CD4-positive, alpha-beta T cell treated with Interleukin-1 beta for 1 hour (primary cell): ENCODE measurements around the gene CLDN14.

Source experiments
- DNase-seq, 2 donors: peaks; one replicate each; pipeline ENCODE4 v3.0.0-alpha.2; 2020 to 2022

The CLDN14 gene, protein sequence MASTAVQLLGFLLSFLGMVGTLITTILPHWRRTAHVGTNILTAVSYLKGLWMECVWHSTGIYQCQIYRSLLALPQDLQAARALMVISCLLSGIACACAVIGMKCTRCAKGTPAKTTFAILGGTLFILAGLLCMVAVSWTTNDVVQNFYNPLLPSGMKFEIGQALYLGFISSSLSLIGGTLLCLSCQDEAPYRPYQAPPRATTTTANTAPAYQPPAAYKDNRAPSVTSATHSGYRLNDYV

DNA sequence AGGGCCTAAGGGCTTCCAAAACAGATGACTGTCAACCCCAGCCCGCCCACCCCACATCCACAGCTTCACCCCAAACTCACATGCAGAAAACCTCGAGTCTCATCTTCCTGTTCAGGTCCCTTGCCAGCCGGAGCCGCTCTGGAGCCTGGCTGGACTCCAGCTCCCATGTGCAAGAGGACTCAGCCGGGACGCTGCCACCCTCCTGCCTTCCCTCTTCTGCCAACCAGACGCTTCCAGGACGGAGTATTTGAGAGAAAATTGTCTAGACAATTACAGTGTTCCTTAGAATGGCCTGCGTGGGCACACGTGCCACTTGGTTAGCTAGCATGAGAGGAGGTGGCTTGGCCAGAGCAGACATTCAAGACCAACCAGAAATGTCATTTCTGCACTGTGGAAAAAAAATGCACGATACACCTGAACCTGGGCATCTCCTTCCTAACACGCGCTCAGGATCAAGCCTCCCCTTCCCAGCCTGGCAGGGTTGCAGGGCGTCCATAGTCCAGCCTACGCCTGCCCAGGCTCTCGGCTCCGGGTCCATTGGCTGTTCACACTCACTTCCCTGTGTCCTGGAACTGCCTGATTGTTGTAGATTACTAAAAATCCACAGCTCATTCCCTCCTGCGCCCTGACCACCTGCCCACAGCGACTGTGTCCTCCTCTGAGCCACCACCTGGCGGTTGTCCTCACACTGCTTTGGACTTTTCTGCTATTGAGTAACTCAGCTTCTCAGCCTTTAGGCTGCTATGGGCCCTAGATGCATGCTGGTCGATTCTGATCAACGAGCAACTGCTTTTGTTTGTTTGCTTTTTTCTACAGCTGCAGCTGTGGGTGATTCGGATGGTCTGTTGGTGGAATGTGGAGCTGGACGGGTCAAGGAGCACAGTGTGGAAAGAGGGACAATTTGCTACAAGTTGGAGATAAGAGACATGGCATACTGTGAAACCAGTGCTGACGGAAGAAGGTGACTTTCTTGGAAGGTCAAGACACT lies at the start of gene CLDN14:
TSS of gene CLDN14 (minus strand) at position 708 of the 988 bp plus-strand sequence. CDS start 18,427 bp downstream, outside the sequence.
- DNase-seq = no peak

DNA sequence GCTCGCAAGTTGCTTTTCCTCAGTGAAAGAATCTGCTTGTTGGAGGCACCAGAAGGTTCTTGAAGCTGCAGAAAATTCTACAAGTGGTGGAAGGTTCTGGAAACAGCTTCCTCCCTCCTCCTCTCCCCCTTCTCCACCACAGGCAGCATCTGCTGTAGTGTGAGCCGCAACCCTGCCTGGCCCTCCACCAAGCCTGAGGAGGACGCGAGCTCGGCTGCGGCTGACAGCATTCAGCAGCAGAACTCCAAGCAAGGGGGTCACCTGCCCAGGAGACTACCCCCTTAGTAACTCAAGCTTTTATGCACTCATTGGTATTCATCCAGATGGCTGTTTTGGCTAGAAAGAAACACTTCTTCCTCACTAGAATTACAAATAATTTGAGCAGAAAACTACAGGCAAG lies 48.8 kb upstream of the CLDN14 start:
- DNase-seq = no peak

GRCh38 chr21:36527317-36527716 lies 47.4 kb upstream of the CLDN14 start:
- no peak for DNase-seq

- DNase-seq = no peak
Measured at GRCh38 chr21:36526104-36526503, 46.2 kb upstream of the CLDN14 start.

DNA sequence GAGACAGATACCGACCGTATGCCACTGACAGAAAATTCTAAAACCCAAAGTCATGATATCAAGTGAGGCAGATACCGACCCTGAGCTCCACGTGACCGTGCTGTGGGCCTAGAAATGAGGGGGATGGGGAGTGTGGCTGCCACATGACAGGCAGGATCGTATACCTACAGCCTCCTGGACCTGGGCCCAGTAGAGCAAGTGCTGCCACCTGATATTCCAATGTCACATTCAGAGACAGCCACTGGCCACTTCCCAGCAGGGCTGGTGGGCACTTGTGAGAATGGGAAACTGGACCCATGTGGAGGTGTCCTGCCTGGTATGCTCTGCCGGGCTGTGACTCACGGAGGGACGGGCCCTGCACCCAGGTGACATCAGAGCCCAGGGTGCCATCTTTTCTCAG lies 44.6 kb upstream of the CLDN14 start:
- DNase-seq = no peak

DNA sequence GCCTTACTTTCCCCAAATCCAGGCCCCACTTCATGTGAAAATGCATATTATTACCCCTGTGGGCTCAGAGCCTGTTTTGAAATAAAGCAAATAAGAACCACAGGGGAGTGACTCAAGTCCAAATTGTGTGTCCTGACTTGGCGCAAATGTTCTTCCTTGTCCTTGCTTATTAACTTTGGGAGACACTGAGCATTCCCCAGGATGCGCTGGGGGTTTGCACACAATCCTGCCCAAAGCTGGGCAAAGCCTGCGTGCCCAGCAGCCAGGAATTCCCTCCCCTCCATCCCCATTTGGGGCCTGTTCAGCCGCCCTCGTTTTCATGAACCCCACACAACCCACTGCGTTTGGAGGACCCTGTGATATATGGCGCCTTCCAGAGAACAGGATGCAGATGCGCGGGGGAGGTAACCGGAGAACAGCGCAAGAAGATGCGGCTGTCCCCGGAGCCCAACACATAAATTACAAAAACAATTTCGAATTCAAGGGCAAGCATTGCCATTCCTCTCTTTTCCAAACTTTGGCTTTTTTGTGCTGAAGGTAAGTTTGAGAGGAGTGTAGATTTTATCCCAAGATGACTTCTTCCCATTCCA lies 42.4 kb upstream of the CLDN14 start:
- DNase-seq = no peak

DNA sequence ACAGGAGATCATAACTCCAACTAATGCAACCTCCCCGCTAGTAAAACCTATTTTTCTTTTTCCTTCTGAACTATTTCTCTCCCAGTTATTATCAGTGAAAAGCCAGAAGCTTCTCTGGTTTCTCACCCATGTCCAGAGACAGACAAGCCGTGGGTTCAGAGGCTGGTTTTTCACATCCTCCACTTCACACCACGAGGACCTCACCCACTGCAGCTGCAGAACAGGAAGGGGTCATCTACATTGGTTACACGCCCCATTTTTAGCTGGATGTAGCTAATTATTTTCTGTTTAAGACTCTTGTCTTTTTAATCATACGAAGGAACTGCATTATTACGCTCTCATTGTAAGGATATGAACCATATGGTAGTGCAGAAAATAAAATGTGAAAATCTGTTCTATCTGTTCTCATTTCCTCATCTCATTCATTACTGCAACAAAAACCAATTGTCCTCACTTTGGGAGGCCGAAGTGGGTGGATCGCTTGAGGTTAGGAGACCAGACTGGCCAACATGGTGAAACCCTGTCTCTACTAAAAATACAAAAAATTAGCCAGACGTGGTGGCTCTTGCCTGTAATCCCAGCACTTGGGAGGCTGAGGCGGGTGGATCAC lies 39.1 kb upstream of the CLDN14 start:
- no peak for DNase-seq

DNA sequence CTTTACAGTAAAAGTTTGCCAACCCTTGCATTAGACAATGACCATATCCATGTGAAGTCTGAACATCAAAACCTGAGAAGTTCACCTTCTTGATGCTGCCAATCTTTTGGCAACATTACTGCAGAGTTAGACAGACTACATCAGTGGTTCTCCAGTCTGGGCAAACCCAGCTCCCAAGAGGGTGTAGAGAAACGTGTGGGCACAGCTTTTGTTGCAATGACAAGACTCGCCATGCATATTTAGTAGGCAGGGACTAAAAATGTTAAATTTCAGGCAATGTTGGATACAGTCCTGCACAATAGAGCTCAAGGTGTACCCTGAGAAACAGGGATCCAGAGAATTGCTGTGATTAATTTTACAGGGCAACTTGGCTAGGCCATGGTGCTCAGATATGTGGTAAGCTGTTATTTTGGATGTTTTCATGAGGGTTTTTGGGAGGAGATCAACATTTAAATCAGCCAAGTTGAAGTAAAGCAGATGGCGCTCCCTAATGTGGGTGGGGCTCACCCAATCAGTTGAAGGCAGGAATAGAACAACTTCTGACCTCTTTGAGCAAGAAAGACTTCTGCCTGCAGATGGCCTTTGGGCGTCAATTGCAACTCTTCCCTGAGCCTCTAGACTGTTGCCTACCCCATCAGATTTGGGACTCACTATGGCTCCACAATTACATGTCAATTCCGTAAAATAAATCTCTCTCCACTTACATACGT lies 37.6 kb upstream of the CLDN14 start:
- DNase-seq = no peak

GRCh38 chr21:36516281-36516680 lies 36.4 kb upstream of the CLDN14 start:
- no peak for DNase-seq

DNA sequence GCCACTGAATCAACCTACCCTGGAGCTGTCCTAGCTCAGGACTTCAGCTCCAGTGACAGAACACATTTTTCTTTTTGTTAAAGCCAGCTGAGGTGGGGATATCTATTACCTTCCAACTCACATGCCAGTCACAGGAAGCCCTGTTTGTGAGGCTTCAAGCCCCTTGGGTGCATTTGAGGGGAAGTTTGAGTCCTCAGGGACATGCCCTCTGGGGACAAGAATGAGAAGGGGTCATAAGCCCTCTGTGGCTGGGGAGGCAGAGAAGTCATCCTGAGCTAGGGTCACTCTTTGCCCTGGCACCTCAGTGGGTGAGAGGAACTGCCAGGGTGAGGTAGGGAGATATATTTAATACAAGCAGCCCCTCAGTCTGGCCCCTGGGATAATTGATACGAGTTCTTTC lies 33.5 kb upstream of the CLDN14 start:
- peak in 1 of 2 donors; percentile 2 for DNase-seq

DNA sequence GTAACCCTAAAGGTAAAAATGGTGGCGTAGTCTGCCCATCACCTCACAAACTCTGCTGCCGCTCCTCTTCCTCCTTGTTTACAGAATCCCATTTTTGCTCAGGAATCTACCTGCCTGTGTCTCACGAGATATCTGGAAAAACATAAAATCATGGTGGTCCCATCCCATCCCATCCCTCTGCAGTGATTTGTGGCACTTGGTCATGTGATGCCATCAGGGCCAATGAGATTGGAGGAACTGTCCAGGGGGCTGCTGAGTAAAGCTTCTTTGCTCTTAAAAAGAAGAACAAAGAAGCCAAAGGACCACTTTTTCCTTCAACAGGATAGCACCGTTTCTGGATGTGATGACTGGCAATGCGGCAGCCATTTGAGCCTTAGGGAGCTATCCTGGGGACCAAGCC lies 33.0 kb upstream of the CLDN14 start:
- no peak for DNase-seq

DNA sequence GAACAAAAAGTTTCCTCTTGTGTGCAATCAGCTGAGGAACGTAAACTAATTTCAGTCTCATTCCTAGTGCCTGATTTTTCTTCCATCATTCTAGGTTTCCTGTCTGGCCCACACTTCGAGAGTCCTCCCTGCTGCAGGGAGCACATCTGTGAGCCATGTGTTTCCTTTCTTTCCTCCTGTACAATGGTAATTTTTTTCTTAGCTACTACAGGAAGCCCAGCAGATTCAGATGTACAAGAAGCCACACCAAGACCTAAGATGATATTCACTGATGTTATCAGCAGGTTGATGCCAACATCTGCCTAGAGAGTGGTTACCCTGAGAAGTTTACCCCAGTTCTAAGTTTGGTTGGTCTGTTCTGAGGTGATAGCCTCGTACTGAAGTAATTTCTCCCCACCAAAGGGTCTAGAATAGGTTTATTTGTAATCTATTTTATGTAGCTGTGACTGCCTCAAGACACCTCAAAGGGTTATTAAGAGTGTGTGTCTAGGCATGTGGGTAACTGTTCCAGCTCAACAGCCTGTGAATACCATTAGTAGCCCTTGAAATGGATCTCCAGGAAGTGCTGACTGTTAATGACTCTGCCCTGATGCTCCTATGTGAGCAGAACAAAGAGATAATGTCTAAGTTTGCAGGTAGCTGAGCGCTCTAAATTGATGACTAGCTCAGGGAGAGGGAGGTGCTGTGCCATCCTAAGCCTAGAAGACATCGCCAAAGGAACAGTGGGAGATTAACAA lies 31.7 kb upstream of the CLDN14 start:
- DNase-seq = no peak

GRCh38 chr21:36510911-36511310 lies 31.0 kb upstream of the CLDN14 start:
- no peak for DNase-seq

DNA sequence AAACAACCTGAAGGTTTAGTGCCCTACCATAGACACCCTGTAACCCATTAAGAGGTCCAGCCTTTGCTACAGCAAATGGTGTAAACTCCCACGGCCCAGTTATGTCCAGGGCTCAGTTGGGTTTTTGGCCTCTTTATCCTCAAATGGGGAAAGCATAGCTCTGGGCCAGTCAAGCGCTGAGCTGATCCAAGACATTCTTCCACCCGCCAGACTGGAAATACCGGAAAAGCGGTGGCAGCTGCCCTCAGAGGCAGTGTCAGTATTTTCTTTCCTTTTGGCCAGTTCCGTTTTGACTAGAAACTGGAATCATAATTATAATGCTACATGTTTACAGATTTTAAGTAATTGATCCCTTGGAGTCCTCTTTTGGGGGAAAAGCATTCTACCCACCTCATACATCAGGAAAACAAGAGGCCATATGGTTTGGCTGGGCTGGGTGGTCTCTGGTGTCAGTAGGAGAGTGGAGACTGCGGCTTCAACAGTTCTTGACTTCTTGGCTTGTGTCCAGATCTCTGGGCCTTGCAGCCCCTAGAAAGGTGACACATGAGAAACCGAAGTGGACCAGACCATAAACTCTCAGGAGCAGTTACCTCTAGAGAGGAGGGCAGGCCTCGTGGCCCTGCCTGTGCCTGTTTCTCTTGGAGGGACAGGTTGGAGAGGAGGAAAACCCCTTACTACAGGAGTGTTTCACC lies 30.2 kb upstream of the CLDN14 start:
- no peak for DNase-seq

DNA sequence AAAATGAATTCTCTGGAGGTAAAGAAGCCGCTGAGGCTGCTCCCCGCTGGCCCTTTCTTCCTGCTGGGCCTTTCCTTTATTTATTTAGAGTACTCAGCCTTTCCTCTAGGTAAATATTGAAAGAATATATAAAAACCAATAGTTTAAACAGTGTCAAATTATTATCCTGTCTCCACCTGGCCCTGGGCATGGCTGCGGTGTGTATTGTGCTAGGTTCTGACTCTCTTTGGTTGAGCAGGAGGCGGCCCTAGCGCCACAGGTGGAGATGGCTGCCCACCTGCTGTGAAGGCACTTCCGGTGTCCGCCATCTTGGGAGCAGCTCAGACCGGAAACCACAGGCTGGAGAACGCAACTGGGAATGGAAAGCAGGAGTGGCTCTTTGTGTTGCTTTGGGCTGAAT lies 29.0 kb upstream of the CLDN14 start:
- no peak for DNase-seq

DNA sequence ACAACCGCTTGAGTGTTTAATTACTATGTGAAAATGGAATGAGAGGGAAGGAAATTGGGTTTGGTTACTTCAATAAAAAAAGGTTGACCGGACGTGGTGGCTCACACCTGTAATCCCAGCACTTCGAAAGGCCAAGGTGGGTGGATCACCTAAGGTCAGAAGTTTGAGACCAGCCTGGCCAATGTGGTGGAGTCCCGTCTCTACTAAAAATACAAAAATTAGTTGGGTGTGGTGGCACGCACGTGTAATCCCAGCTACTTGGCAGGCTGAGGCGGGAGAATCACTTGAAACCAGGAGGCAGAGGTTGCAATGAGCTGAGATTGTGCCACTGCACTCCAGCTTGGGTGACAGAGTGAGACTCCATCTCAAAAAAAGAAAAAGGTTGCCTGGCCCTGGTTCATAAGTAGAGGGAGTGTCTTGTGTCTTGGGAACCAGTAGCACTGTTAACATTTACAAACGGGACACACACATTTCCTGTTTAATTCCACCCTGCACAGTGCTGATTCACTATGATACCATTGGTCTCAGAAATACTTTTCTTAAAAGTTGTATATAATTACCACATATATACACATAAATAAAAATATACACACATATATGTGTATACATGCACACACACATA lies 27.6 kb upstream of the CLDN14 start:
- no peak for DNase-seq

DNA sequence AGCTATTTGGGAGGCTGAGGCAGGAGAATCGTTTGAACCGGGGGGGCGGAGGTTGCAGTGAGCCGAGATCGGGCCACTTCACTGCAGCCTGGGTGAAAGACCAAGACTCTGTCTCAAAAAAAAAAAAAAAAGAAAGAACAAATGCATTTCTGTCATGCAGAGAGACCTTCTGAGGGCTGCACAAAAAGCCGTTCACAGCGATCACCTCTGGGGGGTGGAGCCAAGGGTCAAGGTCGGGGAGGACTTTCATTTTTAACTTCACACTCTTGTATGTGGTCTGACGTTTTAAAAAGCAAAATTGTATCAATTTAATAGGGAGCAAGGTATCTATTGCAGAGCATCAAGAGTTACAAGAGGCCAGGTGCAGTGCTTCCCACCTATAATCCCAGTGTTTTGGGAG lies 26.6 kb upstream of the CLDN14 start:
- DNase-seq = no peak

DNA sequence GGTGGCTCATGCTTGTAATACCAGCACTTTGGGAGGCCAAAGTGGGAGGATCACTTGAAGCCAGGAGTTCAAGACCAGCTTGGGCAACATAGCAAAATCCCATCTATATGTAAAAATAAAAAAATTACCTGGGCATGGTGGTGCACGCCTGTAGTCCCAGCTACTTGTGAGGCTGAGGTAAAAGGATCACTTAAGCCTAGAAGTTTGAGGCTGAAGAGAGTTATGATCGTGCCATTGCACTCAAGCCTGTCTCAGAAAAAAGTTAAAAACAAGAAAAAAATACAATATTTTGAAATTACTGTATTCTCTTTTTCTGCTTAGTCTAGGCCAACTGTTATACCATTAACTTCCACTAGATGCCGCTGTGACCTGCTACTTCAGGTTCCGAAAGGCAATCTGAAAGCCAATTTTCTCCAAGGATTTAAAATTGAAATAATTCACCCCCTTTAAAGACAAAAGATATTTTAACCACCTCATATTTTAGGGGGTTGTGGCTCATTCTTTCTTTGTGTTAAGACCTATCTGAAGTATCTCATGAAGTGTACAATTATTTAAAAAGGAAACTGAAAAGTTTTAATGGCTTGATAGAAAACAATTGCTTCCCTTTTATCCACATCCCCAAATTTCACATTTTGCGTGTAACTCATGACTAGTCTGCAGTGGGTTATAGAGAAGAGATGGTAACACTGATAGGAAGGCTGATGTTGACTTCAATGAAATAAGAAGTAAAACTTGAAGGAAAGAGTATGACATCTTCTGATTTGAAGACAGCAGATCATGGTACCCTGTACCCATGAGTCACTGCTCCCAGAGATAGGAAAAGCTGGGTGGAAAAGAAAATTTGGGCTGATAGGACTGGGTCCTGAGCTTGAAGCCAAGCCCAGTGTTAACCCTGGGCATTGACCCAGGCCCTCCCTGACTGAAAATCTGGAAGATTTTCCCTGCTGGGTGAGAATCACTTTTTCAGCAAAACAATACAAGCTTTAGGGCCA lies 24.4 kb upstream of the CLDN14 start:
- peak in 1 of 2 donors; percentile 47 for DNase-seq

- no peak for DNase-seq
Measured at GRCh38 chr21:36502365-36502764, 22.4 kb upstream of the CLDN14 start.

DNA sequence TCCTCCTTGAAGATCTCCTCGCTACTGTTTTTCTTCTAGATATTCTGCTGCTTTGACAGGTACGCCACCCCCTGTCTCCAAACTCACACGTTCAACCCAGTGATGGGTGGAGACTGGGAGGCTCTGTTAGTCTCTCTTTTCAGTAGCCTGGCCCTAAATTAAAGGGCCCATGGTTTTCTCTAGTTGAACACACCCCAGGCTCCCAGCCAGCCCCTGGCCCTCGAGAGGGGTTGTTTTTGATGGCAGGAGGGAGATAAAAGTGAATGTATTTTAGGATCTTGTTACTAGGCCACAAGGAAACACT lies 21.6 kb upstream of the CLDN14 start:
- DNase-seq = no peak
